ENCODE measurements around the gene ZNF284. TPM values are rescaled to one million over a fixed set of nuclear protein-coding genes. Genes with fewer than 3 reads are reported as not detected.
A peak's percentile ranks its signal among the peaks of the same experiment; 100 is the strongest.

The ZNF284 gene
- 1 to 10 TPM; 3.2 to 4.6 (median 3.8) TPM for total RNA-seq
- 5.0 TPM for total RNA-seq (2013)

DNA sequence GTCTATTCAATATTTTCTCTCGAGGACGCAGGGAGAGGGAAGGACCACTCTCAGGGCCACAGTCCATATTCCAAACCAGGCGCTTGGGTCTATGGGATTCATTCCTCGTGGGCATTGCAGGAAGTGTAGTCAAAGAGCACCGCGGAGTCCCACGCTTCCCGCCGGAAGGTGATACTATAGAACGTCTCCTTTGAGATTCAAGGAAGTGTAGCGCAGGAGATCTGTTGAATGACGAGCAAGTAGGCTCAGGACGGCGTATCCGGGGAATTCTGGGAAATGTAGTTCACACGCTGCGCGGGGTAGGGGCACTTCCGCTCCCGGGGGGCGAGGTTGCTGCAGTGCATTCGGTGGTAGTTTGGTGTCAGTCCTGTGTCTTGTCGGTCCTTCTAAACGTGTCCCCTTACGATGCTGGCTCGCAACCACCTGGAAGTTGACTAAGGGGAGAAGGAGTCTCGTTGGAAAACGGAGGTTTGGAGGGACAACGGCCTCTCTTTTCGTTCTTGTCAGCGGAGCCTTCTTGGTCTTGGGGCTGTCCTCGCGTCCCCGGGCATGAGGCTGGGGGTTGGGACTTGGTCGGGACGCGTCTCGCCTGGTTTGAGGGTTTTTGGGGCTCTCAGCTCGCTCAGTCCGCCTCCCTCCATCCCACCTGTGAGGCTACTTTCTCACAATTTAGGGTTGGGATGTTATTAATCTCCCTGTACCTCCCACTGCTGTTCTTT, at the start of gene ZNF284:
Gene ZNF284, plus strand, starts transcription at position 336 of the 719 bp plus-strand sequence. CDS start 4,231 bp downstream, outside the sequence.
- DNase-seq: peak; percentile 66 to 92
- intact Hi-C loops (cut with micrococcal nuclease): loop anchor here (1.0 kb wide), 1 partner anchor 22 kb away; the partner anchor contains the start of gene ZNF224
- Histone ChIP-seq H3K27ac (ENCODE audit: low read length) (peak within 1 kb of the TSS; percentile 21), H3K4me3 (ENCODE audit: low read length) (peak within 1 kb of the TSS; percentile 43), H3K27me3 (ENCODE audit: control insufficient read depth, insufficient read depth, low read length) (no peaks in the 10 kb centered on the region), H3K36me3 (ENCODE audit: control insufficient read depth, insufficient read depth, low read length) (peaks cover under 1% of the 10 kb centered on the region), H3K9me3 (ENCODE audit: control insufficient read depth, insufficient read depth, low read length) (peaks cover 18% of the 10 kb centered on the region), H3K4me1 (ENCODE audit: control insufficient read depth, insufficient read depth, low read length) (peaks cover 18% of the 10 kb centered on the region)
- Mint-ChIP-seq H3K36me3 (peaks cover 7% of the 10 kb centered on the region), H3K27me3 (ENCODE audit: low read depth in 2 of 2) (no peaks in the 10 kb centered on the region), H3K4me3 (peak within 1 kb of the TSS; percentile 96), H3K4me1 (peaks cover 22 to 24% of the 10 kb centered on the region in 2 donors), H3K27ac (peak within 1 kb of the TSS; percentile 90), H3K9me3 (peaks cover 6 to 14% of the 10 kb centered on the region in 2 donors)
- 3% methylated on average over 34 of the region's 40 CpGs for WGBS (ENCODE audit: insufficient coverage)
- ATAC-seq: peak; percentile 95 to 99 (median 99)
- TF ChIP-seq, protein P1, sequence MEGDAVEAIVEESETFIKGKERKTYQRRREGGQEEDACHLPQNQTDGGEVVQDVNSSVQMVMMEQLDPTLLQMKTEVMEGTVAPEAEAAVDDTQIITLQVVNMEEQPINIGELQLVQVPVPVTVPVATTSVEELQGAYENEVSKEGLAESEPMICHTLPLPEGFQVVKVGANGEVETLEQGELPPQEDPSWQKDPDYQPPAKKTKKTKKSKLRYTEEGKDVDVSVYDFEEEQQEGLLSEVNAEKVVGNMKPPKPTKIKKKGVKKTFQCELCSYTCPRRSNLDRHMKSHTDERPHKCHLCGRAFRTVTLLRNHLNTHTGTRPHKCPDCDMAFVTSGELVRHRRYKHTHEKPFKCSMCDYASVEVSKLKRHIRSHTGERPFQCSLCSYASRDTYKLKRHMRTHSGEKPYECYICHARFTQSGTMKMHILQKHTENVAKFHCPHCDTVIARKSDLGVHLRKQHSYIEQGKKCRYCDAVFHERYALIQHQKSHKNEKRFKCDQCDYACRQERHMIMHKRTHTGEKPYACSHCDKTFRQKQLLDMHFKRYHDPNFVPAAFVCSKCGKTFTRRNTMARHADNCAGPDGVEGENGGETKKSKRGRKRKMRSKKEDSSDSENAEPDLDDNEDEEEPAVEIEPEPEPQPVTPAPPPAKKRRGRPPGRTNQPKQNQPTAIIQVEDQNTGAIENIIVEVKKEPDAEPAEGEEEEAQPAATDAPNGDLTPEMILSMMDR (IDR thresholded peaks at IDR 0.05): no peak

DNA sequence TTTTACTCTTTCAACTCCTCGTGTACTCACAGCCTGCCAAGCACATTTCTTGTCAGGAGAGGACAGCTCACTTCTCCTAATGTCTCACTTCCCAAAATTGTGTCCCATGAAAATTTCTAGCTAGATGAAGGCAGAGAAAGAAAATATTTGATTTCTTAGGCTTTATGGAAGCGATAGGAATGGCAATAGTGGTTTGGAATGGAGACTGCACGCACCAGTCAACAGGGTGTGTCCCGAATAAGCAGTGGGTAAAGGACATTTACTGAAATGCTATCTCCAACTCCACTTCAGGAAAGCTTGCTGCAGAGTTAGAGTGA, 47.1 kb upstream of the ZNF284 start:
- WGBS (ENCODE audit: insufficient coverage): 53% methylated on average over 4 of the region's 4 CpGs
- ATAC-seq (no peak), DNase-seq (no peak)
- TF ChIP-seq, protein P1 (IDR thresholded peaks at IDR 0.05): no peak
- peak overlapping the region; percentile 88 to 98 for H3K27ac Mint-ChIP-seq
- H3K27ac ChIP-seq (ENCODE audit: low read length): no peak overlapping the region
- H3K9me3 Mint-ChIP-seq: peaks cover 10 to 16% of the 10 kb centered on the region in 2 donors
- H3K27me3 Mint-ChIP-seq (ENCODE audit: low read depth in 2 of 2): peaks cover 20 to 33% of the 10 kb centered on the region in 2 donors
- intact Hi-C loops (cut with micrococcal nuclease): loop anchor here (1.0 to 2.0 kb wide), 2 partner anchors 23 to 70 kb away; partner anchors contain the start of genes ZNF224 and ZNF230
- peaks cover 3% of the 10 kb centered on the region for H3K27me3 ChIP-seq (ENCODE audit: control insufficient read depth, insufficient read depth, low read length)
- peaks cover 13% of the 10 kb centered on the region for H3K4me1 ChIP-seq (ENCODE audit: control insufficient read depth, insufficient read depth, low read length)
- peaks cover 24 to 28% of the 10 kb centered on the region in 2 donors for H3K4me1 Mint-ChIP-seq
- H3K36me3 ChIP-seq (ENCODE audit: control insufficient read depth, insufficient read depth, low read length): peaks cover 24% of the 10 kb centered on the region
- H3K4me3 ChIP-seq (ENCODE audit: low read length): peak overlapping the region; percentile 68
- H3K9me3 ChIP-seq (ENCODE audit: control insufficient read depth, insufficient read depth, low read length): peaks cover 2% of the 10 kb centered on the region
- H3K36me3 Mint-ChIP-seq: peaks cover 28% of the 10 kb centered on the region
- H3K4me3 Mint-ChIP-seq: peak overlapping the region; percentile 99

DNA sequence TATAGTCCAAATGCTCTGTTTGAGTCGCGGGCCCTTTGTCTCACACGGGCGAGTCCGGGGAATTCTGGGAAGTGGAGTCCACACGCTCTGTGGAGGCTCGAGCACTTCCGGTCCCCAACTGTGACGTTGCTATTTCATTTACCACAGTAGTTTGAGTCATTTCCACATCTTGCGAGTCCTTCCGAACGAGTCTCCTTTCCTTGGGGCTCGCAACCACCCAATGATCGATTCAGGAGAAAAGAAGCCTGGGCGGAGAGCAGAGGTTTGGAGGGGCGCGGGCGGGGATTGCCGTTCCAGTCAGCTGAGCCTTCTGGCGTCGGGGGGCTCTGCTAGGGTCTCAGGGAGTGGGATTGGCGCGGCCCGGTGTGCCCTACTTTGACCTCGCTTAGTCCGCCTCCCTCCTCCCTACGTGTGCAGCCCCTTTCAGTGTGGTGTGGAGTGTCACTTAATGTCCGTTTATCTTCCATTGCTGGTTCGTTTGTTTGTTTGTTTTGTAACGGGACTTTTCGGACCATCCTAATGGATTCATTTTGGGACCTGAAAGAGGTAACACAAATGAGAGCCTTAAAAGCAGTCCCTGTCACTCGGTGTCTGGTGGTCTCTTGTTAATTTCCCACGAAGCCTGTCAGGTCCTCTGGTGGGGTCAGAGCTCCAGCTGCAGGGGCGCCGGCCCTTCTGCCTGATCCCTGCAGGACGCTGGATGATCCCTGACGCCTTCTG, 46.6 kb upstream of the ZNF284 start, which contains the start of gene ZNF222:
Gene ZNF222, plus strand, starts transcription at position 163 of the 720 bp plus-strand sequence. Its CDS starts 58 bp downstream, at position 221.
- peaks cover 13% of the 10 kb centered on the region for H3K4me1 ChIP-seq (ENCODE audit: control insufficient read depth, insufficient read depth, low read length)
- WGBS (ENCODE audit: insufficient coverage): 5% methylated on average over 37 of the region's 37 CpGs
- ATAC-seq (peak; percentile 95 to 100 (median 99)), DNase-seq (peak; percentile 62 to 88)
- Mint-ChIP-seq H3K9me3 (peaks cover 10 to 16% of the 10 kb centered on the region in 2 donors), H3K4me1 (peaks cover 24 to 28% of the 10 kb centered on the region in 2 donors), H3K27ac (peak within 1 kb of the TSS; percentile 88 to 98), H3K27me3 (ENCODE audit: low read depth in 2 of 2) (peaks cover 15 to 28% of the 10 kb centered on the region in 2 donors), H3K4me3 (peak within 1 kb of the TSS; percentile 99), H3K36me3 (peaks cover 34% of the 10 kb centered on the region)
- peak within 1 kb of the TSS; percentile 68 for H3K4me3 ChIP-seq (ENCODE audit: low read length)
- peak within 1 kb of the TSS; percentile 32 for H3K27ac ChIP-seq (ENCODE audit: low read length)
- peaks cover 30% of the 10 kb centered on the region for H3K36me3 ChIP-seq (ENCODE audit: control insufficient read depth, insufficient read depth, low read length)
- peaks cover 2% of the 10 kb centered on the region for H3K27me3 ChIP-seq (ENCODE audit: control insufficient read depth, insufficient read depth, low read length)
- H3K9me3 ChIP-seq (ENCODE audit: control insufficient read depth, insufficient read depth, low read length): peaks cover 2% of the 10 kb centered on the region
- intact Hi-C loops (cut with micrococcal nuclease): loop anchor here (1.0 to 2.0 kb wide), 2 partner anchors 23 to 69 kb away; partner anchors contain the start of genes ZNF224 and ZNF230
- TF ChIP-seq, protein P1 (IDR thresholded peaks at IDR 0.05): no peak

Data from natural killer cell (primary cell).